ENCODE measurements around the gene THBS3.
A peak's percentile ranks its signal among the peaks of the same experiment; 100 is the strongest.

Gene THBS3

DNA sequence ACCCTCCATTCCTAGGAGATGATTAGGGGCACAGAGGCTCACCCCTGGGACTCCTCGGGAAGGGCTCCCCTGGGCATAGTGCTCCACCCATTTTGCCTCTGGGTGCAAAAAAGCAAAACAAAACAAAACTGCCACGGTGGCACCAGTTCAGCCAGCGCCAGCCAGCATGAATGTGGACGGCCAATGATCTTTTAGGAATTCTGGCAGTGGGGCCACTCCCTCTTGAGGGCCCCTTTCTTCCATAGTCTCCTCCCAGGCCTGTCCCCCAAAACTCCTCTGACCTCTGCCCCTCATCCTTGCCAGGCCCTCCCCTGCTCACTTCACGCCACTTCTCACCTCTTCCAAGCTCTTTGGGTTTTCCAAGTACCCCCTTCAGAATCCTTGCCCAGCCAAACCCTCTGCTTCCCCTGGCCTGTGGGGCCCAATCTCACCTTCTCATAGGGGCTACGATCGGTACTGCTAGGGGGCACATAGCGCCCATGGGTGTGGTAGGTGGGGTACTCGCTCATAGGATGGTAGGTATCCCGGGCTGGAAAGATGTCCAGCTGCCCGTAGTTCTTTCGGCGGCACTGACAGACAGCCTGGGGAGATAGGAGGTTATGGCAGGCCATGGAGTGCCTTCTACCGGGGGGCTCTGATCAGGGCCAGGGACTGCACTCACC lies 20.8 kb downstream of the THBS3 start:
- no peak for DNase-seq

- no peak for DNase-seq
Measured at GRCh38 chr1:155186067-155186793, 21.5 kb downstream of the THBS3 start.

GRCh38 chr1:155185783-155186066 lies 22.0 kb downstream of the THBS3 start:
- DNase-seq: no peak

DNA sequence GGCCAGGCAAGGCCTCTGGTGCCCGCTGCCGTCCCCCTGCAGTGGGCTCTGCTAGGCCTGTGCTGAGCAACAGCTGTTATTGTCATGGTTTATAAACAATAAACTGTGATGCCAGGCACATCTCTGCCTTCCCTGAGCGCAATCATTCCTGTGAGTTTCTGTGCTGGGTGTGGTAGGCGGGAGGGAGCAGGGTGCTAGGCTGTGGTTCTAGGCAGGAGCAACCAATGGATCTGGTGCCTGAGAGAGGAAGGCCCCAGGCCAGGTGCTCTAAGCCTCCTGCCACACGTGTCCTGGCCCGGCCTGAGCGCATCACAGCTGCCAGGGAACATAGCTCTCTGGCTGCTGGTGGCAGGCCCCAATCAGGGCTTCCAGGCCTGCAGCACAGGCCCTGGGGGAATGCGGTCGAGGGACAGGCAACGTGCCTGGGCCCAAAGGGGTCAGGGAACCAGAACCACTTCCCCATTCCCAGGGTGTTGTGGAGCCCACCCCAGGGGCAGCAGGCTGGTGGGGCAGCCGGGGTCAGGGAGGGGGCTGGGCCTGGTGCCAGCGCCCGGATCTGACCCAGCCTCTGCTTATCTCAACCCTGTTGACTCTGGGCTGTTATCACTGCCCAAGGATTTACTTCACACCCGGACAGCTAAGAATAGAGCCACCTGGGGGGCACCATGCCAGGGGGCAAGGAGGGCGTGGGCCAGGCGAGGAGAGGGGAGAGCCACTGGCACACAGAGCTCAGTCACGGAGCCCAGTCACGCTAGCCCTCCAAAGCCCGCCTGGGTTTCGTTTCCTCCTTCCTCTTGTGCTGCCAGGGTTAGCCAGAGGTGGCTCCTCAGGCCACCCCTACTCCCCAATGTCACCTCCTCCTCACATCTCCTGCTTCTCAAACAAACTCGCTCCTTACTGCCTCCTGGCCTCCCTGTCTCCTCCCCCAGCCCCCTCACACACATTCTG lies 22.6 kb downstream of the THBS3 start:
- no peak for DNase-seq

- DNase-seq: no peak
Measured at GRCh38 chr1:155184351-155184811, 23.3 kb downstream of the THBS3 start.

- no peak for DNase-seq
Measured at GRCh38 chr1:155183775-155184221, 23.9 kb downstream of the THBS3 start.

DNA sequence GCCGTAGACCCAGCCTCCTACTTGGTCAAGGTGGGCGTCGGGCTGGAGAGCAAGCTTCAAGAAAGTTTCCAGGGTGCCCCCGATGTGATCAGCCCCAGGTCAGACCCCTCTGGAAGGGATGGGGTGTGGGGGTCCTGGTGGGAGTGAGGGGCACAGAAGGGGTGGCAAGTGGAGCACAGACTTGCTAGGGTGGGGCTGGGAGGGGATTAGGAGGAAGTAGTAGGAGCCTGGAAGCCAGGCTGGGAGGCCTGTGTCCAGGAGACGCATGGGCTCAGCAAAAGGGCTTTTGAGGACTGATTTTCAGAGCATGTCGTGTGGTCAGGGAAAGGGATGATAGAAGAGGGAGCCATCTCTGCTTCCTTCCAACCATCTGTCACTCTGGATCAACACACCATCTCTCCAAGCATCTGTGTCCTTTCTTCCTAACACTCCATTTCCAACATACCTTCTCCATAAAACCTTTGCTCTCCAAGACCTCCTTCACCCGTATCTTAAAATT lies 25.6 kb downstream of the THBS3 start:
- no peak for DNase-seq

GRCh38 chr1:155181371-155182051 lies 26.2 kb downstream of the THBS3 start:
- DNase-seq: no peak

GRCh38 chr1:155179112-155180031 lies 28.3 kb downstream of the THBS3 start:
- no peak for DNase-seq

DNA sequence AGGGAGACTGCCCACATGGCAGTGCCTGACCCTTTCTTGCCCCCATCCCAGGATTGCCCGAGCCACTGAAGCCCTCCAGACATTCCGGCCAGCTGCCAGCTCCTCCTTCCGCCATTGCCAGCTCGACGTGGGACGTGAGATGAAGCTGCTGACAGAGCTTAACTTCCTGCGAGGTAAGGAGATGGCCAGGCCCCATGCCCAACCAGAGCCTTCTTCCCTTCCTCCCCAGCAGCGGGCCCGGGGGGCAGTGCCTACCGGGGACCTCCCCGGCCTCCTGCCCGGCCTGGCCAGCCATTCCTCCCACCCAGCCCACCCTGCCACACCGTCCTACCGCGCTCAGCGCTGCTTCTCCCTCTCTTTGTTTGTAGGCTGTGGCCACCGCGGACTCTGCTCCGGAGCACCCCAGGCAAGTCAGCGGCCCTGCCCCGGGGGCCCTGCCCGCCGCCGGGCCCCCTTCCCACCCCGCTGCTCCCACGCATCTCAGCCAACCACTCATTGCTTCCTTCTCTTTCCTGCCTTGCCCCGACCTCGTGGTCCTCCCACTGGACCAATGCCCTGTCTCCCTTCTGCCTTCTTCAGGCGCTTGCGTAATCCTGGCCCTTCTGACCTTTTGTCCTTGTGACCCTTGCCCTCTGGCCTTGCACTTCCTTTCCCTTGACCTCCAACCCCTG lies 29.1 kb downstream of the THBS3 start:
- DNase-seq: no peak

DNA sequence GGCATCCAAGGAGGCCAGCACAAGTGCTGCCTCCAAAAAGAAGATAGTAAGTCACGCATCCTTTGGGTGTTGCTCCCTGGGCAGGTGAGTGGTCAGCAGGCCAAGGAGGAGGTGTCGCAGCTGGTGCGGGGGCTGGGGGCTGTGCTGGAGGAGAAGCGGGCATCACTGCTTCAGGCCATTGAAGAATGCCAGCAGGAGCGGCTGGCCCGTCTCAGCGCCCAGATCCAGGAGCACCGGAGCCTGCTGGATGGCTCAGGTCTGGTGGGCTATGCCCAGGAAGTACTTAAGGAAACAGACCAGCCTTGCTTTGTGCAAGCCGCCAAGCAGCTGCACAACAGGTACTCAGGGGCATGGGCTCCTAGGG lies 29.8 kb downstream of the THBS3 start:
- no peak for DNase-seq

DNA sequence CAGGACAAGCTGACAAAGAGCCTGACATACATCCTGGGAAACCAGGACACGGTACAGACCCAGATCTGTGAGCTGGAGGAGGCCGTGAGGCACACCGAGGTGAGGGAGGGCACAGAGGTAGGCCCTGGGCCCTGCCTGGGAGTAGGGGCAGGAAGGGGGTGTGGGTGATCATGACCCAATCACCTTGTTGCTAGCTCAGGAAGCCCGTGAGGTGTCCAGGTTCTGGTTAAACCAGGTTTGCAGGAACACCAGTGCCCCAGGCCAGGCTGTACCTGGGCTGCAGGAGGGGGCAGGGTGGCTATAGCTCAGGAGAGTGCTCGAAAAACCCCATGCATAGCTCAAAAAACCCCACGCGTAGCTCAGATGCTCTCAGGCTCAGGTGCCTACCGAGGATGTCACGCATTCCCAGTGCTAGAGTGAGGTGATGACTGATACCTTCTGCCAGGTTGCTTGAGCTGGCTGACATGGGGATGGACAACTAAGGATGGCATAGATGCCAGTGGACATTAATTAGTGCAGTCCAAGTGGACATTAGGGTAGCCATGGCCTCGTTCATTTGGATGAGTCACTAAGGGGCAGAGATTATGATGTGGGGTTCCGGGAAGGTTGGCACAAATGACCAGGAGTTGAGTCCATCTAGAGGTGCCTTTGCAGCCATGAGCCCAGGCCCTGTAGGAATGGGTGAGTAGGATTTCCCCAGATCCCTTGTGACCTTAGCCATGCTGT lies 30.3 kb downstream of the THBS3 start:
- DNase-seq: no peak

- DNase-seq: peak; percentile 79 to 81
Measured at GRCh38 chr1:155176544-155177071, 31.1 kb downstream of the THBS3 start.

GRCh38 chr1:155175927-155176371 lies 31.7 kb downstream of the THBS3 start:
- DNase-seq: peak; percentile 46 to 48

- no peak for DNase-seq
Measured at GRCh38 chr1:155175281-155175926, 32.3 kb downstream of the THBS3 start.

GRCh38 chr1:155174324-155175280 lies 33.1 kb downstream of the THBS3 start:
- no peak for DNase-seq

- DNase-seq: peak; percentile 48 to 54
Measured at GRCh38 chr1:155173478-155174323, 34.0 kb downstream of the THBS3 start, which contains the start of gene TRIM46. TRIM46 (plus strand) TSS chr1:155173849; CDS start chr1:155173967, 118 bp downstream.

Measured in Kasumi-1 (cell line).